Retina (tissue), 1 donor: ENCODE data around the gene JPT2.

Source experiments
- DNase-seq: peaks from one replicate; pipeline ENCODE4 v3.0.0-alpha.2; 2016

The JPT2 gene

GRCh38 chr16:1677942-1678499, at the start of gene JPT2:
TSS of gene JPT2 (plus strand) at chr16:1678279. CDS start at chr16:1678313, 34 bp downstream.
- DNase-seq, result peak; percentile 95

GRCh38 chr16:1630450-1631213, 47.4 kb upstream of the JPT2 start:
- DNase-seq, result no peak

- DNase-seq, result no peak
Observed at GRCh38 chr16:1631230-1631629, 46.8 kb upstream of the JPT2 start.

GRCh38 chr16:1631931-1632637, 46.0 kb upstream of the JPT2 start:
- no peak for DNase-seq

GRCh38 chr16:1632638-1632970, 45.5 kb upstream of the JPT2 start:
- no peak for DNase-seq

GRCh38 chr16:1633310-1633709, 44.8 kb upstream of the JPT2 start:
- no peak for DNase-seq

GRCh38 chr16:1634541-1634940, 43.5 kb upstream of the JPT2 start:
- DNase-seq, result no peak

- no peak for DNase-seq
Observed at GRCh38 chr16:1635070-1635469, 43.0 kb upstream of the JPT2 start.

- DNase-seq, result no peak
Observed at GRCh38 chr16:1637526-1637925, 40.6 kb upstream of the JPT2 start.

GRCh38 chr16:1638757-1639156, 39.3 kb upstream of the JPT2 start:
- DNase-seq, result no peak

- DNase-seq, result no peak
Observed at GRCh38 chr16:1639282-1639681, 38.8 kb upstream of the JPT2 start.

GRCh38 chr16:1639860-1640259, 38.2 kb upstream of the JPT2 start:
- no peak for DNase-seq

GRCh38 chr16:1640261-1640941, 37.7 kb upstream of the JPT2 start:
- DNase-seq, result no peak

- no peak for DNase-seq
Observed at GRCh38 chr16:1641261-1641660, 36.8 kb upstream of the JPT2 start.

GRCh38 chr16:1642148-1642547, 35.9 kb upstream of the JPT2 start:
- DNase-seq, result no peak

- DNase-seq, result no peak
Observed at GRCh38 chr16:1642753-1643152, 35.3 kb upstream of the JPT2 start.

GRCh38 chr16:1643521-1643920, 34.6 kb upstream of the JPT2 start:
- DNase-seq, result no peak

- DNase-seq, result no peak
Observed at GRCh38 chr16:1645914-1646525, 32.1 kb upstream of the JPT2 start.

GRCh38 chr16:1647856-1648255, 30.2 kb upstream of the JPT2 start:
- no peak for DNase-seq

GRCh38 chr16:1650131-1650530, 27.9 kb upstream of the JPT2 start:
- no peak for DNase-seq

- no peak for DNase-seq
Observed at GRCh38 chr16:1651094-1651973, 26.7 kb upstream of the JPT2 start.

- no peak for DNase-seq
Observed at GRCh38 chr16:1651974-1652312, 26.1 kb upstream of the JPT2 start.
